Upper lobe of left lung (tissue), 4 donors: ENCODE data around the gene GJA5.

Experiments used
- CTCF ChIP-seq, 6 experiments: fragments of 450-650 bp in 4 of 6; fragments of 200-600 bp in 2 of 6; sonication (generic) in 2 of 6; IDR thresholded peaks; one replicate each; pipeline ENCODE4 v1.5.1; 2016 to 2019; ENCODE audit warnings: antibody characterized with exemption in 6 of 6
- EP300 ChIP-seq, 4 donors: sonication (generic); formaldehyde crosslinking; IDR thresholded peaks; one replicate each; pipeline ENCODE4 v1.5.1; 2017; ENCODE audit warnings: antibody characterized with exemption in 4 of 4, control low read depth in 2 of 4
- POLR2A ChIP-seq, 4 donors: fragments of 450-650 bp; IDR thresholded peaks; one replicate each; pipeline ENCODE4 v1.5.1; 2016 to 2017; ENCODE audit warnings: antibody characterized with exemption in 4 of 4, mild to moderate bottlenecking in 2 of 4
- POLR2AphosphoS5 ChIP-seq, 2 donors: sonication (generic); formaldehyde crosslinking; IDR thresholded peaks; one replicate each; pipeline ENCODE4 v1.5.1; 2017; ENCODE audit warnings: antibody characterized with exemption in 2 of 2

GRCh38 chr1:147754661-147755060, 5.7 kb downstream of the GJA5 start:
- TF ChIP-seq POLR2A (IDR thresholded peaks at IDR 0.05) (no peak), CTCF (IDR thresholded peaks at IDR 0.05) (no peak), POLR2AphosphoS5 (IDR thresholded peaks at IDR 0.05) (no peak), EP300 (IDR thresholded peaks at IDR 0.05) (no peak)
